GM19452 (cell line): ENCODE results near the gene EIF3K.

Experiments used
- ATAC-seq: cut with Tn5 transposase; IDR thresholded peaks from one replicate; pipeline ENCODE4 v1.9.1; 2021; ENCODE audit not compliant: unreplicated experiment

EIF3K gene

GRCh38 chr19:38683393-38684077 is 64.5 kb downstream of the EIF3K start:
- no peak for ATAC-seq

DNA sequence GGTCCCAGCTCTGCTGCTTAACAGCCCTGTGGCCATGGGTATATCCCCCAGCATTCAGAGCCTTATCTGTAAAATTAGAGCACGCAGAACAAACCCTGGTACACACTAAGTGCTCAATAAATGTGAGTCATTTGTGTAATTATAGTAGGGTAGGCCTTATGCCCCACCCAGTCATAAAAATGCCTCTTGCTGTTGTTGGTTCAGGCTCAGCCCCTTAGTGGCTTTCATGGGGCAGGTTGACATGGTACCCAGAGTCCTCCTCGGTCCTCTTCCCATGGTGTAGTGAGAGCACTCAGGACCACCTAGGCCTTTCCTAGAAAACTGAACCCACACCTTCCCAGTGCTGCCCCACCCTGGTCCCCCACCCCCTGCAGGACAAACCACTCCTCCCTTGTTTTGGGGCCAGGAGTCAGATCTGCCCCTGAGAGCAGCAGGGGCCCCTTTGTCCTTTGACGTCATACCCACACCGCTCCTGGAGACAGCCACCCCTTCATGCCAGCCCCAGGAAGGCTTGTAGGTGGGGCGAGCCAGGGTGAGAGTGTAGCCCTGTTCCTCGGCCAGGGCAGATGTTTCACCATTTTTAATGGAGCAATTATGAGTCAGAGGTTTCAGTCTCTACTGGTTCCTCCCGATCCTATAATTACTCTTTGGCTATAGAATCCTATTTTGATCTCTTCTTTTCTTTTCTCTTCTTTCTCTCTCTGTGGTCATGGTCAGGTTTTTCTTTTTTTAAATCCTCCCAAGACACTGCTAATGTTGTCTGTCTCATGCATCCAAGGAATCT is 65.3 kb downstream of the EIF3K start:
- no peak for ATAC-seq

- no peak for ATAC-seq
Measured at GRCh38 chr19:38684862-38685665, 66.1 kb downstream of the EIF3K start.

- no peak for ATAC-seq
Measured at GRCh38 chr19:38685666-38686529, 66.9 kb downstream of the EIF3K start.

GRCh38 chr19:38686530-38686888 is 67.5 kb downstream of the EIF3K start:
- no peak for ATAC-seq
